Tibial artery (tissue), 4 donors: ENCODE measurements around the gene MRPL9.

ENCODE experiments used
- DNase-seq, 2 donors: peaks; one replicate each; pipeline ENCODE4 v3.0.0-alpha.2; 2019
- H3K27ac ChIP-seq, 2 donors: fragments of 200-600 bp; sonication (generic) in 1 of 2; 1 replicate in 1 of 2; 2 replicates in 1 of 2; pipeline ENCODE4 v1.5.1; 2018 to 2019; ENCODE audit warnings: mild to moderate bottlenecking in 1 of 2
- H3K27me3 ChIP-seq, 2 donors: fragments of 200-600 bp; sonication (generic) in 1 of 2; one replicate each; pipeline versions ENCODE4 v1.5.1 to v1.6.0; 2016 to 2019
- H3K36me3 ChIP-seq, 3 donors: fragments of 200-600 bp; sonication (generic) in 2 of 3; one replicate each; pipeline ENCODE4 v1.5.1; 2016 to 2019; ENCODE audit warnings: mild to moderate bottlenecking in 2 of 3
- H3K4me1 ChIP-seq, 4 donors: fragments of 200-600 bp; sonication (generic) in 2 of 4; 1 replicate in 3 of 4; 2 replicates in 1 of 4; pipeline ENCODE4 v1.5.1; 2016 to 2019
- H3K4me3 ChIP-seq, 2 donors: fragments of 200-600 bp; sonication (generic) in 1 of 2; 1 replicate in 1 of 2; 2 replicates in 1 of 2; pipeline ENCODE4 v1.5.1; 2018 to 2019; ENCODE audit warnings: mild to moderate bottlenecking in 2 of 2
- H3K9me3 ChIP-seq, 3 donors: fragments of 200-600 bp; sonication (generic) in 1 of 3; one replicate each; pipeline ENCODE4 v1.5.1; 2016 to 2019
- intact Hi-C: fragments of 100-400 bp; cut with DNase I; formaldehyde crosslinking; loops from one replicate; pipeline ENCODE4 v1.15.0; 2023; ENCODE audit warnings: low total_unique reads
- TF ChIP-seq, protein P1 (sequence below), 2 experiments: fragments of 200-600 bp in 1 of 2; fragments of 450-650 bp in 1 of 2; IDR thresholded peaks; one replicate each; pipeline ENCODE4 v1.5.1; 2017 to 2019; ENCODE audit warnings: antibody characterized with exemption in 2 of 2, mild to moderate bottlenecking in 1 of 2, moderate library complexity in 1 of 2

MRPL9 gene

DNA sequence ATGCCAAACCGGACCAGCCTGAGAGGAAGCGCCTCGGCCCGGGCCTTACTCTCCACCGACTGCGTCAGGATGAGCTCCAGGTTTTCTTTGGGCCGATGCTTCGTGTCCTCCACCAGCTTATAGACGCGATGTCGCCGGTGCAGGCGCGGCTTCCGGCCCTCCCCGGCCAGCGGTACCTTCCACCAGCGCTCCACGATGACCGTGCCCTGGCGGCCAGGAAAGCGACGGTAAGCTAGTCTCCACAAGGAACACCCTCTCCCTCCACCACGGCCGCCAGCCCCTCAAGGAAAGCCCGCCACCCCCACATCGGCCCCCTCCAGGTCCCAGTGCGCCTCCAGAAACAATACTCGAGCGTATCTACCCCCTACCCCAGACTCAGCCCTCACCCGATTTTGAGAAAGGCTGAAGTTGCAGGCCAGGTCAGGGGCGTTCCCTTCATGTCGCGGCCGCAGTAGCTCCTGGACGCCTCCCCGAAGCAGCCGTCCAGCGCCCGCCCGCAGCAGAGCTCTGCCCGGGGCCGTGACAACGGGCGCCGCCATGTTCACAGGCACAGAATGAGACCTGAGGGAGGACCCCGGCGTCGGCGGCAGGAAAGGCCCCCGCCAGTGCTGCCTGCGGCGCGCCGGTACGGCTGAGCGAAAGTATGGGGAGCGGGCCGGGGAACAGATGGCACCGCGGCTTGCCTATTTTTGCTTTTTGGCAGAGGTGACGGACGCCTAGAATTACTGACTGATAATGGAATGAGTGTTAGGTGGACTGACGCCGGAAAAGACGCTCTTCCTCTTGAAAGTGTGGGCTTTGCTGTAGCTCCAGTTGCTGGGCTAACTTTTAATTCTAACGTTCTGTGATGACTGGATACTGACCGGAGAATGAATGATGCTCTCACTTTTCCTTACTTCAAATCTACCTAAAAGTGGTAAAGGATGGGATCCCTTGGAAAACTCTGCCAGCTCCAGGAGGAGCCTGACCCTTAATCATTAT is at the start of gene MRPL9:
Gene MRPL9 (minus strand): TSS at position 556 of the 981 bp plus-strand sequence. CDS start 17 bp downstream, at position 539.
- intact Hi-C loops: no loop called here
- Histone ChIP-seq H3K9me3 (no peaks in the 10 kb centered on the region), H3K27me3 (no peaks in the 10 kb centered on the region), H3K27ac (peak within 1 kb of the TSS; percentile 86 to 89), H3K4me3 (peak within 1 kb of the TSS; percentile 69 to 75), H3K4me1 (peaks cover 0 to 15% (median 8%) of the 10 kb centered on the region in 4 donors), H3K36me3 (peaks cover 14 to 40% (median 28%) of the 10 kb centered on the region in 3 donors)
- TF ChIP-seq, protein P1, sequence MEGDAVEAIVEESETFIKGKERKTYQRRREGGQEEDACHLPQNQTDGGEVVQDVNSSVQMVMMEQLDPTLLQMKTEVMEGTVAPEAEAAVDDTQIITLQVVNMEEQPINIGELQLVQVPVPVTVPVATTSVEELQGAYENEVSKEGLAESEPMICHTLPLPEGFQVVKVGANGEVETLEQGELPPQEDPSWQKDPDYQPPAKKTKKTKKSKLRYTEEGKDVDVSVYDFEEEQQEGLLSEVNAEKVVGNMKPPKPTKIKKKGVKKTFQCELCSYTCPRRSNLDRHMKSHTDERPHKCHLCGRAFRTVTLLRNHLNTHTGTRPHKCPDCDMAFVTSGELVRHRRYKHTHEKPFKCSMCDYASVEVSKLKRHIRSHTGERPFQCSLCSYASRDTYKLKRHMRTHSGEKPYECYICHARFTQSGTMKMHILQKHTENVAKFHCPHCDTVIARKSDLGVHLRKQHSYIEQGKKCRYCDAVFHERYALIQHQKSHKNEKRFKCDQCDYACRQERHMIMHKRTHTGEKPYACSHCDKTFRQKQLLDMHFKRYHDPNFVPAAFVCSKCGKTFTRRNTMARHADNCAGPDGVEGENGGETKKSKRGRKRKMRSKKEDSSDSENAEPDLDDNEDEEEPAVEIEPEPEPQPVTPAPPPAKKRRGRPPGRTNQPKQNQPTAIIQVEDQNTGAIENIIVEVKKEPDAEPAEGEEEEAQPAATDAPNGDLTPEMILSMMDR (IDR thresholded peaks at IDR 0.05): no peak
- DNase-seq: peak; percentile 78 to 84

DNA sequence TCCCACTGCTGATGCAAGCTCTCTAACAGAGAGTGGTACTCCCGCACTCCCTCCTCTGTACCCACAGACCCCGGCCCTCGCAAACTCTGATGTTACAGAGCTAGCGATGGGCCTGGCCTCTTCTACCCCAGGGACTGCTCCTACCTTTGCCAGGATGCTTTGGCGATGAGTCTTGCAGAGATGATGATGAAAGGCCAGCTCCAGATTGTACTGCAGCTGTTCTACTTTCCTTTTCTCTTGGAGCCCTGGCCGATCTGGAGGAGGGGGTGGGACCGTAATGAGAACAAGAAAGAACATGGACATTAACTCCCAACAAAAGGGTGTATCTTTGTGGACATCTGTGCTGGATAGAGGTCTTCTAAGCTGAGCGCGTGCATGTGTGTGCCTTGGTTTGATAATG is 47.9 kb upstream of the MRPL9 start:
- TF ChIP-seq, protein P1 (IDR thresholded peaks at IDR 0.05): no peak
- Histone ChIP-seq H3K4me3 (no peak overlapping the region), H3K27me3 (peaks cover 0 to 18% of the 10 kb centered on the region in 2 donors), H3K36me3 (peaks cover 0 to 33% (median 0%) of the 10 kb centered on the region in 3 donors), H3K27ac (no peak overlapping the region), H3K4me1 (no peaks in the 10 kb centered on the region), H3K9me3 (no peaks in the 10 kb centered on the region)
- intact Hi-C loops: no loop called here
- no peak for DNase-seq

DNA sequence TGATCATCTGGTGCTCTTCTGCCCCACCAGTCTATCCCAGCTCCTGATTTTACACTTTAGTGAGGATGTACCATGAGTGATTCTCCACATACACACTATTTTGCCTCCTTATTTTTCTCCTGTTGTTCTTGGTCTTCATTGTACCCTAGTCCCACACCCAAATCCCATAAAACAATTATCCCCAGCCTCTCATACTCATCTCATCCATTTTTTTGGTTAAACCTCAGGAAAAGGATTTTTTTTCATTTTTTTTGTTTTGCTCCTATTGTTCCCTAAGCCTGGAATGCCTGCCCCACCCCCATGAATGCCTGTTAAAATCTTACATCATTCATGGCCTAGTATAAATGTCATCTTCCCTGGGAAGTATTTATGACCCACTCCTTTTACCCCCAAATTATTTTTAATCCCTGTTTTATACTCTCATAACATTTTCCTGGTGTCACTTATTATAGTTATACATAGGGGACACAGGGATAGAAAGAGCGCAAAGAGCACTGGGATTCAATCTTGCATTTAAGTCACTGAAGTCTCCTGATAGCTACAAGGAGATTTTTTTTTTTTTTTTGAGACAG is 46.8 kb upstream of the MRPL9 start:
- no peaks in the 10 kb centered on the region for H3K9me3 ChIP-seq
- no peaks in the 10 kb centered on the region for H3K4me1 ChIP-seq
- DNase-seq: no peak
- TF ChIP-seq, protein P1 (IDR thresholded peaks at IDR 0.05): no peak
- no peak overlapping the region for H3K27ac ChIP-seq
- no peak overlapping the region for H3K4me3 ChIP-seq
- H3K36me3 ChIP-seq: peaks cover 0 to 29% (median 0%) of the 10 kb centered on the region in 3 donors
- intact Hi-C loops: no loop called here
- H3K27me3 ChIP-seq: peaks cover 0 to 16% of the 10 kb centered on the region in 2 donors

DNA sequence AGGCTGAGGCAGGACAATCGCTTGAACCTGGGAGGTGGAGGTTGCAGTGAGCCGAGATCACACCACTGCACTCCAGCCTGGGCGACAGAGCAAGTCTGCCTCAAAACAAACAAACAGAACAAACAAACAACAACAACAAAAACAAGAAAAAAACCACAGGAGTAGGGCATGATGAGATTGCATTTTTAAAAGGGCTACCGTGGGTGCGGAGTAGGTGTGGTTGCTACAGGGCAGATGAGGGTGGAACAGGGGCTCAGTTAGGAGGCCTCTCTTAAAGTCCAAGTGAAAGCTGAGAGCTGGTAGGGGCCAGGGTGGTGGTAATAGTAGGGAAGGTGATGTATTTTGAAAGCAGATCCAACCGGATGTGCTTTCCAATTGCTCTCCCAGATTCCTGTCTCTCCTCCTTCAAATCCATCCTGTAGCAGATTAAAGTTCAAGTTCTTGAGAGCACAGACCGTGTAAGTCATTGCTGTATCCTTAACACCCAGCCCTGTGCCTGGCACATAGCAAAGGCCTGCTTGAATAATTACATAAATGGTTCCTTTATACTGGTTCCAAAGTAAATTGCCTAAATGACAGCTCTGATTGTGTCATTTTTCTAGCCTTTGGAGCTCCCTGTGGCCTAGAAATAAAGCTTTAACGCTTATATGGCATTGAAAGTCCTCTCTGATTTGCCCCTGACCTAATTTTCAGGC is 46.1 kb upstream of the MRPL9 start:
- Histone ChIP-seq H3K27me3 (peaks cover 0 to 18% of the 10 kb centered on the region in 2 donors), H3K36me3 (peaks cover 0 to 23% (median 0%) of the 10 kb centered on the region in 3 donors), H3K27ac (no peak overlapping the region), H3K9me3 (no peaks in the 10 kb centered on the region), H3K4me3 (no peak overlapping the region), H3K4me1 (no peaks in the 10 kb centered on the region)
- TF ChIP-seq, protein P1 (IDR thresholded peaks at IDR 0.05): no peak
- peak in 1 of 2 donors; percentile 25 for DNase-seq
- intact Hi-C loops: no loop called here

DNA sequence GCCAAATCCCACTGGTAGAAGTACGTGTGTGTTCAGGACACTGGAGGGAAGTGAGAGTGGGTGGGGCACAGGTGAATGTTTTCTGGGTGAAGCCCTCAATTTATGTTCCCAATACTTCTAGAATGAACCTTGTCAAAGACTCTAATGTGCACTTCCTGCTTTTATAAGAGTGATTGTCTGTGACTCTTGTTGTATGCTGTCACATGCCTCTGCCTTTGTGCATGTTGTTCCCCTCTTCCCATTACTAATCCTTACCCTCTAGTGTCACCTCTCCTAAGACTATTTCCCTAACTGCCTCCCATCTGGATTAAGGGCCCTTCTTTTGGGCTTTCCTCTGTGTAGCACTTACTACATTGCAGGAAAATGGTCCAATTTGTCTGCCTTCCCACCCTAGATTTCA is 44.5 kb upstream of the MRPL9 start:
- no peak for DNase-seq
- H3K4me3 ChIP-seq: no peak overlapping the region
- H3K27ac ChIP-seq: no peak overlapping the region
- H3K4me1 ChIP-seq: no peaks in the 10 kb centered on the region
- intact Hi-C loops: no loop called here
- no peaks in the 10 kb centered on the region for H3K9me3 ChIP-seq
- peaks cover 0 to 11% (median 0%) of the 10 kb centered on the region in 3 donors for H3K36me3 ChIP-seq
- TF ChIP-seq, protein P1 (IDR thresholded peaks at IDR 0.05): no peak
- peaks cover 0 to 28% of the 10 kb centered on the region in 2 donors for H3K27me3 ChIP-seq
